ENCODE measurements around the gene PHLDB3. TPM values are rescaled to one million over a fixed set of nuclear protein-coding genes. Genes with fewer than 3 reads are reported as not detected.
A peak's percentile ranks its signal among the peaks of the same experiment; 100 is the strongest.

PHLDB3 gene
- total and polyA plus RNA-seq, 2 donors (not counting 3 experiments of a cell fraction or from before 2014, with no cell fraction given): 5.5 to 12.0 TPM

DNA sequence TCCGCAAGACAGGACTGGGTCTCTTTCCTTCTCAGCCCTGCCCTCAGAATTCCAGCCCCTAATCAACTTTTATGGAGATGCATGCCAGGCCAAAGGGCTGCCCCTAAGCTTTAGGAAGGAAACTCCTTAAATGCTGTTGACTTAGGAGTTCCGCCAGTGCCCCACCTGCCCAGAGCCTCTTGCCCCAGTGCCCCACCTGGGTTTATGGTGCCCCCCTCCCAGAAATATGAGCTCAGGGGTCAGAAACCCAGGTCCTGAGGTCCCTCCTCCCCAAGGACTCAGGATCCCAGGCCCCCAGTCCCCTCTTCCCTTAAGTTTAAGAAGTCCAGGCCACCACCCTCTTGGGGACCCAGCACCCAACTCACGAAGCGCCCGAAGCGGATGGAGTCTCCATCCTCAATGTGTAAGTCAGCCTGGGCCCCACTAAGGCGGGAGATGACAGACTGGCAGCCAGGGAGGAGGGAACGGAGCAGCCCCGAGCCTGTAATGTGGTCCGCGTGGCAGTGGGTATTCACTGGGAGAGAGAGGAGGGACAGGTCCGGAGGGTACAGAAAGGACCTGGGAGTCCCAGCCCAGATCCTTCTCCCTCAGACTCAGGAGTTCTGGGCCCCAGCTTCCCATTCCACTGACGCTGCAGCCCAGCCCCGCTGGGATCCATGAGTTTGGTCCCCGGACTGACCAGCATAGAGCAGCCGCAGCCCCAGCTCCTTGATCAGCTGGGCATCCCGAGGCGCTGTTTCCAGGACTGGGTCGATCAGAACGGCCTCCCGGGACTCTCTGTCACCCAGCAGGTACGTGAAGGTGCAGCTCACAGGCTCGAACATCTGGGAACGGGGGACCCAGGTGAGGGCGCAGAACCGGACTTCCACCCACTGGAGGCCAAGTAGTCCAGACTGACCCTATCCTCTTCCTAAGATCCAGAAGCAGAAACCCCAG, 21.6 kb upstream of the PHLDB3 start:
- Histone ChIP-seq H3K27ac (ENCODE audit: insufficient read depth, low read depth, low read length) (peak overlapping the region; percentile 30), H3K4me2 (ENCODE audit: insufficient read depth, low read length) (peak overlapping the region; percentile 54), H3K9me3 (replicated peaks; ENCODE audit: control insufficient read depth, insufficient read depth, low read length) (no peaks in the 10 kb centered on the region), H3K79me2 (ENCODE audit: control insufficient read depth, insufficient read depth, low read length) (peaks cover 19% of the 10 kb centered on the region), H2AFZ (ENCODE audit: low read depth, low read length) (peak overlapping the region; percentile 80), H3K4me1 (ENCODE audit: control insufficient read depth, extremely low read depth, insufficient read depth, low read length) (peaks cover 15% of the 10 kb centered on the region), H3K9me1 (replicated peaks; ENCODE audit: control insufficient read depth, extremely low read depth, insufficient read depth, low read length) (no peaks in the 10 kb centered on the region), H3K4me3 (replicated peaks in 1 of 3; ENCODE audit: insufficient read depth in 1 of 3, low read depth in 1 of 3, low read length in 3 of 3) (peak overlapping the region; percentile 82 to 97 (median 83)), H3K36me3 (ENCODE audit: control insufficient read depth in 2 of 2, extremely low read depth in 1 of 2, insufficient read depth in 2 of 2, low read length in 2 of 2) (no peaks in the 10 kb centered on the region), H3K9ac (replicated peaks; ENCODE audit: extremely low read depth, insufficient read depth, low read length) (peak overlapping the region; percentile 64), H4K20me1 (replicated peaks; ENCODE audit: control insufficient read depth, extremely low read depth, insufficient read depth, low read length) (no peaks in the 10 kb centered on the region), H3K27me3 (ENCODE audit: control insufficient read depth in 2 of 2, insufficient read depth in 2 of 2, low read length in 2 of 2) (no peaks in the 10 kb centered on the region)
- DNase-seq (ENCODE audit: low read depth, low spot score) (peak; percentile 29), FAIRE-seq (peak; percentile 12)
- dilution Hi-C loops (cut with MboI; ENCODE audit: extremely low pct_ligation_motif_present, low sequenced_read_pairs) (no loop called here), intact Hi-C loops (cut with micrococcal nuclease) (loop anchor here (2.0 to 5.0 kb wide), 2 partner anchors 21 to 64 kb away; partner anchors contain the start of gene PHLDB3)
- POLR2A ChIA-PET: no interaction called here
- TF ChIP-seq, protein P1, sequence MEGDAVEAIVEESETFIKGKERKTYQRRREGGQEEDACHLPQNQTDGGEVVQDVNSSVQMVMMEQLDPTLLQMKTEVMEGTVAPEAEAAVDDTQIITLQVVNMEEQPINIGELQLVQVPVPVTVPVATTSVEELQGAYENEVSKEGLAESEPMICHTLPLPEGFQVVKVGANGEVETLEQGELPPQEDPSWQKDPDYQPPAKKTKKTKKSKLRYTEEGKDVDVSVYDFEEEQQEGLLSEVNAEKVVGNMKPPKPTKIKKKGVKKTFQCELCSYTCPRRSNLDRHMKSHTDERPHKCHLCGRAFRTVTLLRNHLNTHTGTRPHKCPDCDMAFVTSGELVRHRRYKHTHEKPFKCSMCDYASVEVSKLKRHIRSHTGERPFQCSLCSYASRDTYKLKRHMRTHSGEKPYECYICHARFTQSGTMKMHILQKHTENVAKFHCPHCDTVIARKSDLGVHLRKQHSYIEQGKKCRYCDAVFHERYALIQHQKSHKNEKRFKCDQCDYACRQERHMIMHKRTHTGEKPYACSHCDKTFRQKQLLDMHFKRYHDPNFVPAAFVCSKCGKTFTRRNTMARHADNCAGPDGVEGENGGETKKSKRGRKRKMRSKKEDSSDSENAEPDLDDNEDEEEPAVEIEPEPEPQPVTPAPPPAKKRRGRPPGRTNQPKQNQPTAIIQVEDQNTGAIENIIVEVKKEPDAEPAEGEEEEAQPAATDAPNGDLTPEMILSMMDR (IDR thresholded peaks at IDR 0.05; ENCODE audit: extremely low read depth in 1 of 2, insufficient read depth in 1 of 2, low read depth in 1 of 2, low read length in 2 of 2): no peak
- TF ChIP-seq GATA2 (IDR thresholded peaks at IDR 0.05; ENCODE audit: insufficient read depth, insufficient read length, low read depth, low read length) (no peak), MYC (IDR thresholded peaks at IDR 0.05; ENCODE audit: low read depth, low read length) (no peak), POLR2AphosphoS5 (IDR thresholded peaks at IDR 0.05; ENCODE audit: insufficient read depth, low read depth, low read length) (no peak), JUN (IDR thresholded peaks at IDR 0.05; ENCODE audit: borderline replicate concordance, insufficient read depth, insufficient read length, low read depth) (no peak), FOS (IDR thresholded peaks at IDR 0.05; ENCODE audit: borderline replicate concordance, insufficient read depth, low read length) (no peak), EZH2 (IDR thresholded peaks at IDR 0.05; ENCODE audit: borderline replicate concordance, low read depth, low read length, severe bottlenecking) (no peak), POLR2A (IDR thresholded peaks at IDR 0.05; ENCODE audit: low read depth, low read length) (no peak)
- TF ChIP-seq, protein P2, sequence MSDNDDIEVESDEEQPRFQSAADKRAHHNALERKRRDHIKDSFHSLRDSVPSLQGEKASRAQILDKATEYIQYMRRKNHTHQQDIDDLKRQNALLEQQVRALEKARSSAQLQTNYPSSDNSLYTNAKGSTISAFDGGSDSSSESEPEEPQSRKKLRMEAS (IDR thresholded peaks at IDR 0.05; ENCODE audit: insufficient read depth, insufficient read length): no peak
- BruUV-seq (replicated peaks): no TSS peak
- CTCF ChIA-PET: interaction anchor here (0.7 to 11.6 kb wide), 6 partner anchors 9 to 80 kb away, joined by 3 to 833 read pairs (median 4); partner anchors contain the start of genes PHLDB3 and ZNF575
